Cardiac muscle cell (in vitro differentiated cells and primary cell): ENCODE measurements around the gene OXLD1. TPM values are rescaled to one million over a fixed set of nuclear protein-coding genes. Genes with fewer than 3 reads are reported as not detected.

ENCODE experiments used
- DNase-seq, 2 donors: peaks; one replicate each; pipeline versions ENCODE4 v3.0.0 to v3.0.0-alpha.2; 2010 to 2017; ENCODE audit warnings: low read depth in 1 of 2, low spot score in 1 of 2
- H3K27ac ChIP-seq: fragments of 200-600 bp; sonication (generic); 2 replicates; pipeline ENCODE4 v1.5.1; 2016
- H3K27me3 ChIP-seq: fragments of 200-600 bp; sonication (generic); 2 replicates; pipeline ENCODE4 v1.6.0; 2016; ENCODE audit warnings: control low read depth
- H3K36me3 ChIP-seq: fragments of 200-600 bp; sonication (generic); 2 replicates; pipeline ENCODE4 v1.5.1; 2016; ENCODE audit warnings: control low read depth
- H3K4me1 ChIP-seq: fragments of 200-600 bp; sonication (generic); 2 replicates; pipeline ENCODE4 v1.8.1; 2017; ENCODE audit warnings: low read depth, mild to moderate bottlenecking, mixed run types
- H3K4me3 ChIP-seq: fragments of 200-600 bp; sonication (generic); 2 replicates; pipeline ENCODE4 v1.5.1; 2016; ENCODE audit warnings: mild to moderate bottlenecking
- H3K9me3 ChIP-seq: fragments of 200-600 bp; sonication (generic); 2 replicates; pipeline ENCODE4 v1.5.1; 2017; ENCODE audit warnings: low read depth, mild to moderate bottlenecking, control low read depth
- polyA plus RNA-seq: library from polyadenylated mRNA; unstranded; fragments of >200 nt; fragmentation: Nextera tagmentation; extraction: Ambion mirVana; gene quantifications from 2 replicates; pipeline ENCODE4 v1.2.1, GENCODE V29; 2016
- total RNA-seq: library from RNA; depleted of rRNA; stranded (reverse); fragments of >200 nt; gene quantifications from 2 replicates; pipeline ENCODE4 v1.2.3, GENCODE V29; 2016
- TF ChIP-seq, protein P1 (sequence below): IDR thresholded peaks from 2 replicates; pipeline ENCODE4 v1.5.1; 2012; ENCODE audit warnings: low read depth, mild to moderate bottlenecking, low read length

Gene OXLD1
- total and polyA plus RNA-seq, 2 experiments from 2014 or later: 100 to 104 TPM

DNA sequence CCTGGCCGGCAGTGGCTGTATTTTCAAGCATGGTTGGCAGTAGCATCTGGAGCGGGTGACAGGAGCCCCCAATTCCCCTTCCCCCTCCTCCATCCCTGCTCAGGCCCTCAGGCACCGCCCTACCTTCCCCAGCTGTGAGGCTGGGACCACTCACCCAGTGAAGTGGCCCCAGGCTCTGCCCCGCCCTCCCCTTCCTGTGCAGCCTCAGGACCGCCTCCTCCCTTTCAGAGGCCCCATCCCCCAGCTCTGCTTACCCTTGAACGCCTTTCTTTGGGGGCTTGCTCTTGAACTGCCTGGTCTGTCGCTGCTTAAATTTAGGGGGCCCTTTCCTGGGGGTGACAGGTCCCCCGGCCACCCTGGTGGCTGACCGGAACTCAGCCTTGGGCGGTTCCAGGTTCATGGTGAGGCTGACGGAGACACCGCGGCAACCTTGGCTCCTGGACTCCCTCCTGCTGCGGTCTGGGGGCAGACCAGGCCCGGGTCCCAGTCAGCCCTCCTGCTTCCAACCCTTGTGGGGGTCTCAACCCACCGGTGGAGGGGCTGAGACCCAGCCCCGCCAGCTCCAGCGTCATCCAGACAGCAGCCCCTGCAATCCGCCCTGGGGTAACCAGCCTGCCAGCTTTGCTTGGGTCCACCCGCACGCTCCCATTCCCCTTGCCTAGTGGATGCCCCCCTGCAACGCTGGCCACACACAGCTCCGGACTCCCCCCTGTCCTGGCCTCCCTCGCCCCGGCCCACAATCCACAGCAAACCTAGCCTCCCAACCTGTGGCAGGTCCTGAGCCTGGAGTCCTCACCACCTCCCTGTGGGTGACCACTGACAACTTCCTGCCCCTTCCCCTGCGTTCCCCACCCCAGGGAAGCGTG, 13.3 kb downstream of the OXLD1 start:
- peak in 1 of 2 donors; percentile 17 for DNase-seq
- H3K27ac ChIP-seq: no peak overlapping the region
- TF ChIP-seq, protein P1, sequence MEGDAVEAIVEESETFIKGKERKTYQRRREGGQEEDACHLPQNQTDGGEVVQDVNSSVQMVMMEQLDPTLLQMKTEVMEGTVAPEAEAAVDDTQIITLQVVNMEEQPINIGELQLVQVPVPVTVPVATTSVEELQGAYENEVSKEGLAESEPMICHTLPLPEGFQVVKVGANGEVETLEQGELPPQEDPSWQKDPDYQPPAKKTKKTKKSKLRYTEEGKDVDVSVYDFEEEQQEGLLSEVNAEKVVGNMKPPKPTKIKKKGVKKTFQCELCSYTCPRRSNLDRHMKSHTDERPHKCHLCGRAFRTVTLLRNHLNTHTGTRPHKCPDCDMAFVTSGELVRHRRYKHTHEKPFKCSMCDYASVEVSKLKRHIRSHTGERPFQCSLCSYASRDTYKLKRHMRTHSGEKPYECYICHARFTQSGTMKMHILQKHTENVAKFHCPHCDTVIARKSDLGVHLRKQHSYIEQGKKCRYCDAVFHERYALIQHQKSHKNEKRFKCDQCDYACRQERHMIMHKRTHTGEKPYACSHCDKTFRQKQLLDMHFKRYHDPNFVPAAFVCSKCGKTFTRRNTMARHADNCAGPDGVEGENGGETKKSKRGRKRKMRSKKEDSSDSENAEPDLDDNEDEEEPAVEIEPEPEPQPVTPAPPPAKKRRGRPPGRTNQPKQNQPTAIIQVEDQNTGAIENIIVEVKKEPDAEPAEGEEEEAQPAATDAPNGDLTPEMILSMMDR: no peak
- no peaks in the 10 kb centered on the region for H3K9me3 ChIP-seq
- H3K27me3 ChIP-seq: peaks cover 13% of the 10 kb centered on the region
- H3K4me1 ChIP-seq: peaks cover 11% of the 10 kb centered on the region
- no peak overlapping the region for H3K4me3 ChIP-seq
- H3K36me3 ChIP-seq: no peaks in the 10 kb centered on the region

DNA sequence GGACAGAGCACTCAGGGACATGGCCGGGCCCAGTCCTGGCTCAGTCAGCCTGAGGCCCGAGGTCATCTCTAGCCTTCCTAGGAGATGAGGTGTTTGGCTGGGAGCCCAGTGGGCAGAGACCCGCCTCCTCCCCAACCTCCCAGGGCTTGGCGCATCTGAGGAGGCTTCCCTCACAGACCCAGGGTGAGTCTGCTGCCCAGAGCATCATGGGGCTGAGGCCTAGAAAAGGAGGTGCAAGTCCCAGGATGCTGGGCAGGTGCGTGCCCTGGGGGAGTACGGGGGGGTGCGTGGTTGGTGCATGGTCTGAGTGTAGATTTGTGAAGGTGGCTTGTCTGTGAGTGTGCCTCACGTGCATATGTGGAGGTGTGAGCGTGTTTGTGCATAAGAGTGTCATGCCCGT, 14.7 kb downstream of the OXLD1 start:
- Histone ChIP-seq H3K9me3 (no peaks in the 10 kb centered on the region), H3K4me1 (peaks cover 4% of the 10 kb centered on the region), H3K27ac (no peak overlapping the region), H3K36me3 (no peaks in the 10 kb centered on the region), H3K4me3 (no peak overlapping the region), H3K27me3 (peaks cover 28% of the 10 kb centered on the region)
- peak in 1 of 2 donors; percentile 84 for DNase-seq
- TF ChIP-seq, protein P1: no peak

DNA sequence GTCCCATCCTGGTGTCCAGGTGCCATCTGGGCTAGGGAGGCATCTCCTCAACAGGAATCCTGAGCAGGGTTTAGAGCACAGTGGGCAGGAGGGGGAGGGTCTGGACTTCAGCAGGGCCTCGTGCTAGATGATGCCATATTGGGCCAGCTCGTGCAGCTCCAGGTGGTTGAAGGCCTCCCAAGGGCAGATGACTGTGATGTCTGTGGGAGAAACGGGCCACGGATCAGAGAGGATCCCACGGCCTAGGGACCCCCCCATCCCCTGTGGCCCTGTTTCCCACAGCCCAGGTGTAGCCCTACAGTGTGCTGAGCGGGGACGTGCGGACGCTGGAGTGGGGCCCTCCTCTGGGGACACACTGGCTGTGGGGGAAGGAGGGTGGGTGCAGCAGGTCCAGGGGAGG, 15.5 kb downstream of the OXLD1 start:
- no peak for DNase-seq
- TF ChIP-seq, protein P1: no peak
- no peaks in the 10 kb centered on the region for H3K36me3 ChIP-seq

DNA sequence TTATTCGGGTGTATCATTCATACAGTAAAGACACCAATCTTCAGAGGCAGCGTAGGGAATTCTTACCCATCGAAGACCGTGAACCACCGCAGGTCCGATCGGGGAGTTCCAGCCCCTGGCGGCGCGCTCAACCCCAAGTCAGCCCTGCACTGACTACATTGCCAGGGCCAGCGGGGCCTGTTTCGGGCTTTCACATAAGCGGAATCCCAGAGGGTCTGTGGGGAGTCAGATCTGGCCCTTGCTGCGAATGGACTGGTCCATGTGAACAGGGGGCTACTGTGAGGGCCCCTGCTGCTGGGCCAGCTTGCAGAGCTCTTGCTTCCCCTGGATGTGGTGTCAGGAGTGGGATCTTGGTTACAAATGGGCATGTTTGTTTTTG, 17.7 kb downstream of the OXLD1 start:
- Histone ChIP-seq H3K36me3 (no peaks in the 10 kb centered on the region), H3K9me3 (no peaks in the 10 kb centered on the region), H3K4me3 (no peak overlapping the region), H3K27ac (no peak overlapping the region), H3K27me3 (peaks cover 28% of the 10 kb centered on the region), H3K4me1 (peaks cover 4% of the 10 kb centered on the region)
- TF ChIP-seq, protein P1: no peak
- DNase-seq: no peak

More for the DNA sequence above, 15.5 kb downstream of the OXLD1 start:
- H3K27me3 ChIP-seq: peaks cover 28% of the 10 kb centered on the region
- no peak overlapping the region for H3K27ac ChIP-seq
- peaks cover 4% of the 10 kb centered on the region for H3K4me1 ChIP-seq
- no peaks in the 10 kb centered on the region for H3K9me3 ChIP-seq
- H3K4me3 ChIP-seq: no peak overlapping the region

DNA sequence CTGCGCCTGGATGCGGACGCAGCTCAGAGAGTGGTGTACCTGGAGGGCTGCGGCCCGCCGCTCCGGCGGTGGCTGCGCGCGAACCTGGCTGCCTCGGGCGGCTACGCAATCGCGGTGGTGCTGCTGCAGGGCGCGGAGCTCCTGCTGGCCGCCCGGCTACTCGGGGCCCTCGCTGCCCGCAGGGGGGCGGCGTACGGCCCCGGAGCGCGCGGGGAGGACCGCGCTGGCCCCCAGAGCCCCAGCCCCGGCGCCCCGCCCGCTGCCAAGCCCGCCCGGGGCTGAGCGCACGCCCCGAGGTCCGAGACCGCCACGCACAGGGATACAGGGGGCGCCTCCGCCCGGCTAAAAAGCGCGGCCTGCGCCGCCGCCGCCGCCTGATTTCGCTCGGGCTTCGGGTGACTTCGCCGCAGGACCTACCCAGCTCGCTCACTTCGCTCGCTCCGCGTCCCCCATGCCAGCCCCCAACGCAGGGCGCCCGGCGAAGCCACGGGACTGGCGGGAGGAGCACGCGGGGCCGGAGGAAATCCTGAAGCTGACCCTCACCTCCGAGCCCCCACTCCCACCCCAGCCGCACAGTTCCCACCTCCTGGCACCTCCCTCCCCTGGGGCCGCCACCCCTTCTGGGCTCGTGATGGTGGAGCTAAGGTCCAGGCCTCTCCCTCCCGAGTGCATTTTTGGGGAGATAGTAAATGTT, 18.2 kb downstream of the OXLD1 start:
- no peak overlapping the region for H3K4me3 ChIP-seq
- peaks cover 4% of the 10 kb centered on the region for H3K4me1 ChIP-seq
- peaks cover 28% of the 10 kb centered on the region for H3K27me3 ChIP-seq
- H3K9me3 ChIP-seq: no peaks in the 10 kb centered on the region
- TF ChIP-seq, protein P1: no peak
- H3K27ac ChIP-seq: no peak overlapping the region
- DNase-seq: no peak
- H3K36me3 ChIP-seq: no peaks in the 10 kb centered on the region
